ENCODE data around the gene GEMIN8.

Gene GEMIN8

GRCh38 chrX:14027036-14027435 lies 2.7 kb downstream of the GEMIN8 start:
- TF ChIP-seq, protein P1, sequence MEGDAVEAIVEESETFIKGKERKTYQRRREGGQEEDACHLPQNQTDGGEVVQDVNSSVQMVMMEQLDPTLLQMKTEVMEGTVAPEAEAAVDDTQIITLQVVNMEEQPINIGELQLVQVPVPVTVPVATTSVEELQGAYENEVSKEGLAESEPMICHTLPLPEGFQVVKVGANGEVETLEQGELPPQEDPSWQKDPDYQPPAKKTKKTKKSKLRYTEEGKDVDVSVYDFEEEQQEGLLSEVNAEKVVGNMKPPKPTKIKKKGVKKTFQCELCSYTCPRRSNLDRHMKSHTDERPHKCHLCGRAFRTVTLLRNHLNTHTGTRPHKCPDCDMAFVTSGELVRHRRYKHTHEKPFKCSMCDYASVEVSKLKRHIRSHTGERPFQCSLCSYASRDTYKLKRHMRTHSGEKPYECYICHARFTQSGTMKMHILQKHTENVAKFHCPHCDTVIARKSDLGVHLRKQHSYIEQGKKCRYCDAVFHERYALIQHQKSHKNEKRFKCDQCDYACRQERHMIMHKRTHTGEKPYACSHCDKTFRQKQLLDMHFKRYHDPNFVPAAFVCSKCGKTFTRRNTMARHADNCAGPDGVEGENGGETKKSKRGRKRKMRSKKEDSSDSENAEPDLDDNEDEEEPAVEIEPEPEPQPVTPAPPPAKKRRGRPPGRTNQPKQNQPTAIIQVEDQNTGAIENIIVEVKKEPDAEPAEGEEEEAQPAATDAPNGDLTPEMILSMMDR (IDR thresholded peaks at IDR 0.05; ENCODE audit: control insufficient read depth, insufficient read depth, low read depth, low read length, missing control alignments) = no peak
- H3K4me3 ChIP-seq (ENCODE audit: control insufficient read depth, low read depth, low read length) = no peak overlapping the region
- DNase-seq (ENCODE audit: low read depth) = no peak

DNA sequence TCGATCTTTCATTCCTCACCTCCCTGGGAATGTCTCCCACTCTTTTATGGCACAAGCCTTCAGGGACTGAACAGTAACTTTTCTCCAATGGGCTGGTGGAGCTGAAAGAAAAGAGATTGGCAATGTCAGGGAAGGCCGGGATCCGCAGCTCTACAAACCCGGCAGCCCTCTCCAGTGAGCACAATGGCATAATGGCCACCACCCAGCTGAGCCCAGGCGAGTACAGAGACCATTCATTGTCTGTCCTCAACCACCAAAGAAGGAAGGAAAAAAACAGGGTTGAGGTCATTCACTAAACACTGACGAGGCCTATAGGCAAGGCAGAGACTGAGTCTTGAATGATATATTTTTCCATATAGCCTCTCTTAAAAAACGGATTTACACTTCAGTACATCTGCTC lies 3.6 kb downstream of the GEMIN8 start:
- no peak for DNase-seq (ENCODE audit: low read depth)
- TF ChIP-seq, protein P1 (IDR thresholded peaks at IDR 0.05; ENCODE audit: control insufficient read depth, insufficient read depth, low read depth, low read length, missing control alignments) = no peak
- no peak overlapping the region for H3K4me3 ChIP-seq (ENCODE audit: control insufficient read depth, low read depth, low read length)

- TF ChIP-seq, protein P1 (IDR thresholded peaks at IDR 0.05; ENCODE audit: control insufficient read depth, insufficient read depth, low read depth, low read length, missing control alignments) = no peak
- no peak overlapping the region for H3K4me3 ChIP-seq (ENCODE audit: control insufficient read depth, low read depth, low read length)
- DNase-seq (ENCODE audit: low read depth) = no peak
Measured at GRCh38 chrX:14022019-14022418, 7.7 kb downstream of the GEMIN8 start.

- H3K4me3 ChIP-seq (ENCODE audit: control insufficient read depth, low read depth, low read length) = no peak overlapping the region
- DNase-seq (ENCODE audit: low read depth) = no peak
- TF ChIP-seq, protein P1 (IDR thresholded peaks at IDR 0.05; ENCODE audit: control insufficient read depth, insufficient read depth, low read depth, low read length, missing control alignments) = no peak
Measured at GRCh38 chrX:14017399-14017798, 12.3 kb downstream of the GEMIN8 start.

- H3K4me3 ChIP-seq (ENCODE audit: control insufficient read depth, low read depth, low read length) = no peak overlapping the region
- DNase-seq (ENCODE audit: low read depth) = no peak
- TF ChIP-seq, protein P1 (IDR thresholded peaks at IDR 0.05; ENCODE audit: control insufficient read depth, insufficient read depth, low read depth, low read length, missing control alignments) = no peak
Measured at GRCh38 chrX:14015941-14016340, 13.8 kb downstream of the GEMIN8 start.

GRCh38 chrX:14015294-14015693 lies 14.4 kb downstream of the GEMIN8 start:
- H3K4me3 ChIP-seq (ENCODE audit: control insufficient read depth, low read depth, low read length) = no peak overlapping the region
- no peak for DNase-seq (ENCODE audit: low read depth)
- TF ChIP-seq, protein P1 (IDR thresholded peaks at IDR 0.05; ENCODE audit: control insufficient read depth, insufficient read depth, low read depth, low read length, missing control alignments) = no peak

- TF ChIP-seq, protein P1 (IDR thresholded peaks at IDR 0.05; ENCODE audit: control insufficient read depth, insufficient read depth, low read depth, low read length, missing control alignments) = no peak
- no peak for DNase-seq (ENCODE audit: low read depth)
- H3K4me3 ChIP-seq (ENCODE audit: control insufficient read depth, low read depth, low read length) = no peak overlapping the region
Measured at GRCh38 chrX:14014526-14014925, 15.2 kb downstream of the GEMIN8 start.
